HFFc6 (cell line): ENCODE measurements around the gene KCNQ1OT1. TPM values are rescaled to one million over a fixed set of nuclear protein-coding genes. Genes with fewer than 3 reads are reported as not detected.

Source experiments
- DNase-seq: peaks from one replicate; pipeline ENCODE4 v3.0.0-alpha.2; 2018
- H3K27ac Mint-ChIP-seq: 2 replicates; pipeline ENCODE4 v1.8.0; 2020; ENCODE audit warnings: mild to moderate bottlenecking, mixed read lengths
- H3K27me3 Mint-ChIP-seq: 2 replicates; pipeline ENCODE4 v1.8.0; 2021; ENCODE audit warnings: mild to moderate bottlenecking, moderate library complexity, mixed read lengths; ENCODE audit not compliant: insufficient read depth
- H3K36me3 Mint-ChIP-seq: 2 replicates; pipeline ENCODE4 v1.8.0; 2021; ENCODE audit warnings: low read depth, mixed read lengths
- H3K4me1 Mint-ChIP-seq: 2 replicates; pipeline ENCODE4 v1.8.0; 2020; ENCODE audit warnings: low read depth, mixed read lengths
- H3K4me3 Mint-ChIP-seq: 2 replicates; pipeline ENCODE4 v1.8.0; 2020; ENCODE audit warnings: mild to moderate bottlenecking, moderate library complexity, mixed read lengths
- H3K9me3 Mint-ChIP-seq: 2 replicates; pipeline ENCODE4 v1.8.0; 2020; ENCODE audit warnings: mild to moderate bottlenecking, mixed read lengths
- total RNA-seq, 6 experiments: library from RNA; stranded (reverse); fragmentation: NEBNext Ultra II Directional; extraction: Animal tissue kit (Norgen Biotek cat#: 25700); gene quantifications; 2 replicates in 1 of 6; 3 replicates in 5 of 6; pipeline ENCODE4 v1.2.3, GENCODE V29; 2021
- TF ChIP-seq, protein P1 (sequence below): fragments of 200-600 bp; sonication (generic); IDR thresholded peaks from 2 replicates; pipeline ENCODE4 v1.5.0; 2021; ENCODE audit warnings: antibody characterized with exemption, mild to moderate bottlenecking

Gene KCNQ1OT1
- total RNA-seq, 6 experiments from 2014 or later: 0.41 to 0.76 (median 0.43) TPM

DNA sequence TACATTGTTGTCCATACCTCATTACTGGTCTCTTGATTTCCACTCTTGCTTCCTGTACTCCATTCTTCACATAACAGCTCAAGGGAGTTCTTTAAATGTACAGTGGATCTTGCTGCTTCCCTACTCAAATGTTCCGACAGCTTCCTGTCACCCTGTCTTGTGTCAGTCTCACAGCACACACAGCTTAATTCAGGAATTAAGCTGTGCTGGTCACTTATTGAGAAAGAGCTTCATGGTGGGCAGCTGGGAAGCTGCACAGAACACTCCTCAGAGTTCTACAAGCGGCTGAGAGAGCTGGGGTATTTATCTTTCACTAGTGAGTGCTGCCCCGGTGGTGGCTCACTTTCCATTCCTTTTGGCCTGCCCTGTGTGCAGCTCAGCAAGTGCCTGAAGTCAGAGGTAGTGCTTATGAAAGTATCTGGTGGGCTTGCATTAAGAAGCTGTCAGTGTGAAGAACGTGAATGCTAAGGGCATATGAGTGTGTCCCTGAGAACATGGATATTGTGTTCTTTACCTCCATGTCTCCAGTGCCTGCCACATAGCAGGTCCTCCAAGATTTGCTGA lies 48.7 kb downstream of the KCNQ1OT1 start:
- Mint-ChIP-seq H3K36me3 (peaks cover 49% of the 10 kb centered on the region), H3K27ac (no peak overlapping the region), H3K9me3 (peaks cover 86% of the 10 kb centered on the region), H3K4me1 (peaks cover 3% of the 10 kb centered on the region), H3K4me3 (no peak overlapping the region), H3K27me3 (peaks cover 20% of the 10 kb centered on the region)
- no peak for DNase-seq
- TF ChIP-seq, protein P1, sequence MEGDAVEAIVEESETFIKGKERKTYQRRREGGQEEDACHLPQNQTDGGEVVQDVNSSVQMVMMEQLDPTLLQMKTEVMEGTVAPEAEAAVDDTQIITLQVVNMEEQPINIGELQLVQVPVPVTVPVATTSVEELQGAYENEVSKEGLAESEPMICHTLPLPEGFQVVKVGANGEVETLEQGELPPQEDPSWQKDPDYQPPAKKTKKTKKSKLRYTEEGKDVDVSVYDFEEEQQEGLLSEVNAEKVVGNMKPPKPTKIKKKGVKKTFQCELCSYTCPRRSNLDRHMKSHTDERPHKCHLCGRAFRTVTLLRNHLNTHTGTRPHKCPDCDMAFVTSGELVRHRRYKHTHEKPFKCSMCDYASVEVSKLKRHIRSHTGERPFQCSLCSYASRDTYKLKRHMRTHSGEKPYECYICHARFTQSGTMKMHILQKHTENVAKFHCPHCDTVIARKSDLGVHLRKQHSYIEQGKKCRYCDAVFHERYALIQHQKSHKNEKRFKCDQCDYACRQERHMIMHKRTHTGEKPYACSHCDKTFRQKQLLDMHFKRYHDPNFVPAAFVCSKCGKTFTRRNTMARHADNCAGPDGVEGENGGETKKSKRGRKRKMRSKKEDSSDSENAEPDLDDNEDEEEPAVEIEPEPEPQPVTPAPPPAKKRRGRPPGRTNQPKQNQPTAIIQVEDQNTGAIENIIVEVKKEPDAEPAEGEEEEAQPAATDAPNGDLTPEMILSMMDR: no peak

DNA sequence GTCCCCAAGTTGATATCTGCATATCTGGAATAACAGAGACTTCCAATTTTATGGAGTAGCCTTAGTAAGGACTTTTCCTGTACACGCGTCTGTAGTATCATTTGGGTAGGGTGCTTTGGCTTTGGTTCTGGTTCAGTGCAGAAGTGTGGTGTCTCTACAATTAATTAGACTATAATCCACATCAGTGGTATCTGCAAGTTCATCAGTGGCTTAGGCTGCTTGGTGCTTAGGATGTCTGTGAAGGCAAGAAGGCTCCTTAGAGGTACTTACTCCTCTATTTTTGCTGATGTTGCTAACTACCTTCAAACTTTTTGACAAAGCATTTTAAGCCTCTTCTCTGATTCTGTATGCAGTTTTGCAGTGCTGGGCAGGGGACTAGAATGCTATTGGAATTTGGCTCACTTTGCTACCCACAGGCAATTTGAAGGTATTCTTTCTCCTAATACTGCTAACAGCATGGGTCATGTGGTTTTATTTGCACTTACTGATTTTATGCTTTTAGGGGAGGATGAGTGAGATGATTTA lies 49.4 kb downstream of the KCNQ1OT1 start:
- Mint-ChIP-seq H3K27me3 (peaks cover 21% of the 10 kb centered on the region), H3K36me3 (peaks cover 45% of the 10 kb centered on the region), H3K9me3 (peaks cover 87% of the 10 kb centered on the region), H3K4me1 (no peaks in the 10 kb centered on the region), H3K27ac (no peak overlapping the region), H3K4me3 (no peak overlapping the region)
- no peak for DNase-seq
- TF ChIP-seq, protein P1: no peak

DNA sequence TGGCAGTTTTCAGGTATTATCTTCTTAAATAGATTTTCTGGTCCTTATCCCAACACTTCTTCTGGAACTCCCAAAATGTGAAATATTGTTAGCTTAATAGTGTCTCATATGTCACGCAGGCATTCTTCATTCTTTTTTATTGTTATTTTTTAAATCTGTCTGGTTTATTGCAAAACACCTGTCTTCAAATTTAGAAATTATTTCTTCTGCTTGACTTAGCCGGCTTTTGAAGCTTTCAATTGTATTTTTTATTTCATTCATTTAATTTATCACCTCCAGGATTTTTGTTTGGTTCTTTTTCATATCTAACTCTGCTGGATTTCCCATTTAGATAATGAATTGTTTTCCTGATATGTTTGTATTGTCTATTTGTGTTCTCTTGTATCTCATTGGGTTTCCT lies 49.9 kb downstream of the KCNQ1OT1 start:
- TF ChIP-seq, protein P1: no peak
- Mint-ChIP-seq H3K27ac (no peak overlapping the region), H3K27me3 (peaks cover 21% of the 10 kb centered on the region), H3K4me1 (no peaks in the 10 kb centered on the region), H3K4me3 (no peak overlapping the region), H3K36me3 (peaks cover 45% of the 10 kb centered on the region), H3K9me3 (peaks cover 91% of the 10 kb centered on the region)
- DNase-seq: no peak

DNA sequence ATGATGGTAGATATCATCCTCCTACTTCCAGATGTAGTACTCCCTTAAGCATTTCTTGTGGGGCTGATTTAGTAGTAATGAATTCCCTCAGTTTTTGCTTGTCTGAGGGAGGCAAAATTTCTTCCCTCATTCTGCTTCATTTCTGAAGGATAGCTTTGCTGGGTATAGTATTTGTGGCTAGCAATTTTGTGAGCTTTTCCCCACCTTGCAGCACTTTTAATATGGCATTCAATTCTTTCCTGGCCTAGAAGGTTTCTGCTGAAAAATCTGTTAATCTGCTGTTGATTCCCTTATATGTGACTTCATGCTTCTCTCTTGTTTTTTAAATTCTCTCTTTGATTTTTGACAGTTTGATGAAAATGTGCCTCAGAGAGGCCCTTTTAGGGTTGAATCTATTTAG lies 50.4 kb downstream of the KCNQ1OT1 start:
- H3K27me3 Mint-ChIP-seq: peaks cover 23% of the 10 kb centered on the region
- peaks cover 92% of the 10 kb centered on the region for H3K9me3 Mint-ChIP-seq
- H3K4me3 Mint-ChIP-seq: no peak overlapping the region
- H3K4me1 Mint-ChIP-seq: no peaks in the 10 kb centered on the region
- TF ChIP-seq, protein P1: no peak
- no peak overlapping the region for H3K27ac Mint-ChIP-seq
- no peak for DNase-seq
- peaks cover 50% of the 10 kb centered on the region for H3K36me3 Mint-ChIP-seq

DNA sequence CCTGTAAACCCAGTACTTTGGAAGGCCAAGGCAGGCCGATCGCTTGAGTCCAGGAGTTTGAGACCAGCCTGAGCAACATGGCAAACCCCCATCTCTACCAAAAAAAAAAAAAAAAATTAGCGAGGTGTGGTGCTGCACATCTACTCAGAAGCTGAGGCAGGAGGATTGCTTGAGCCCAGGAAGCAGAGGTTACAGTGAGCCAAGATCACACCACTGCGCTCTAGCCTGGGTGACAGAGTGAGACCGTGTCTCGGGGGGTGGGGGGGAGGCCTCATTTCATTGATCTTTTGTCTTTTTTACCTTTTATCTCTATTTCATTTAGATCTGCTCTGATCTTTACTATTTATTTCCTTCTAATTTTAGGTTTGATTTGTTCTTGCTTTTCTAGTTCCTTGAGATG lies 51.8 kb downstream of the KCNQ1OT1 start:
- Mint-ChIP-seq H3K36me3 (peaks cover 57% of the 10 kb centered on the region), H3K4me1 (no peaks in the 10 kb centered on the region), H3K4me3 (no peak overlapping the region), H3K27me3 (peaks cover 24% of the 10 kb centered on the region), H3K27ac (no peak overlapping the region), H3K9me3 (peaks cover 94% of the 10 kb centered on the region)
- DNase-seq: no peak
- TF ChIP-seq, protein P1: no peak
